SH-SY5Y (cell line): ENCODE measurements around the gene PIK3R3.

Experiments used
- GATA2 ChIP-seq: IDR thresholded peaks from 2 replicates; pipeline ENCODE4 v1.6.1; 2011; ENCODE audit warnings: mild to moderate bottlenecking, low read depth, low read length
- GATA3 ChIP-seq: IDR thresholded peaks from 2 replicates; pipeline ENCODE4 v1.6.1; 2011; ENCODE audit warnings: low read depth, mild to moderate bottlenecking, low read length, moderate library complexity

- TF ChIP-seq GATA3, result no peak
- no peak for TF ChIP-seq GATA2
These were observed 54.8 kb downstream of the PIK3R3 start for GRCh38 chr1:46077644-46078043.
